Osteocyte (in vitro differentiated cells): Measurements from ENCODE around the gene PPP2CA. TPM values are rescaled to one million over a fixed set of nuclear protein-coding genes. Genes with fewer than 3 reads are reported as not detected.

Source experiments
- DNase-seq: peaks from one replicate; pipeline ENCODE4 v3.0.0; 2021; ENCODE audit warnings: mixed read lengths; ENCODE audit not compliant: unreplicated experiment; ENCODE audit errors: extremely low spot score
- H3K27ac Mint-ChIP-seq: one replicate; pipeline ENCODE4 v1.8.0; 2021; ENCODE audit warnings: mild to moderate bottlenecking, mixed read lengths; ENCODE audit not compliant: unreplicated experiment
- H3K27me3 Mint-ChIP-seq: one replicate; pipeline ENCODE4 v1.8.0; 2021; ENCODE audit warnings: mixed read lengths; ENCODE audit not compliant: unreplicated experiment
- H3K36me3 Mint-ChIP-seq: one replicate; pipeline ENCODE4 v1.8.0; 2021; ENCODE audit warnings: mixed read lengths; ENCODE audit not compliant: unreplicated experiment
- H3K4me1 Mint-ChIP-seq: one replicate; pipeline ENCODE4 v1.8.0; 2021; ENCODE audit warnings: mixed read lengths; ENCODE audit not compliant: unreplicated experiment
- H3K4me3 Mint-ChIP-seq: one replicate; pipeline ENCODE4 v1.8.0; 2021; ENCODE audit warnings: mild to moderate bottlenecking, moderate library complexity, mixed read lengths; ENCODE audit not compliant: unreplicated experiment
- H3K9me3 Mint-ChIP-seq: one replicate; pipeline ENCODE4 v1.8.0; 2021; ENCODE audit warnings: mixed read lengths; ENCODE audit not compliant: unreplicated experiment
- total RNA-seq: library from RNA; stranded (reverse); gene quantifications from 2 replicates; pipeline ENCODE4 v1.2.1, GENCODE V29; 2021
- TF ChIP-seq, protein P1 (sequence below): fragments of 200-600 bp; sonication (generic); IDR thresholded peaks from 2 replicates; pipeline ENCODE4 v1.5.0; 2021; ENCODE audit warnings: antibody characterized with exemption, mild to moderate bottlenecking, moderate library complexity

PPP2CA gene
- total RNA-seq, 1 donor from 2014 or later, result 117 TPM

DNA sequence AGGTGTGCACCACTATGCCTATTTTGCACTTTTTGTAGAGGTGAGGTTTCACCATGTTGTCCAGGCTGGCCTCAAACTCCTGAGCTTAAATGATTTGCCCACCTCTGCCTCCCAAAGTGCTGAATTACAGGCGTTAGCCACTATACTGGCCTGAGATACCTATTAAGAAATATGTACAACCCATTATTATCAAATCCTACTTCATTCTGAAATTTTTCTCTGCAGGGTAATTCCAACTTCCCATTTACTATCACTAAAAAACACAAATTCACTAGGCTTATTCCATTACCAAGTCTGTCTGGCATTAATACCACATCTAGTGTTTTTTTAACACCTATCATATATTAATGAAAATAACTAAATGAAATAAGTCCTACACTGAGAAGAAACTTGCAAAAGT, 18.2 kb downstream of the PPP2CA start:
- peaks cover 29% of the 10 kb centered on the region for H3K36me3 Mint-ChIP-seq
- no peak overlapping the region for H3K27ac Mint-ChIP-seq
- no peaks in the 10 kb centered on the region for H3K27me3 Mint-ChIP-seq
- H3K9me3 Mint-ChIP-seq, result peaks cover 7% of the 10 kb centered on the region
- peaks cover 23% of the 10 kb centered on the region for H3K4me1 Mint-ChIP-seq
- no peak for DNase-seq
- H3K4me3 Mint-ChIP-seq, result no peak overlapping the region
- TF ChIP-seq, protein P1, sequence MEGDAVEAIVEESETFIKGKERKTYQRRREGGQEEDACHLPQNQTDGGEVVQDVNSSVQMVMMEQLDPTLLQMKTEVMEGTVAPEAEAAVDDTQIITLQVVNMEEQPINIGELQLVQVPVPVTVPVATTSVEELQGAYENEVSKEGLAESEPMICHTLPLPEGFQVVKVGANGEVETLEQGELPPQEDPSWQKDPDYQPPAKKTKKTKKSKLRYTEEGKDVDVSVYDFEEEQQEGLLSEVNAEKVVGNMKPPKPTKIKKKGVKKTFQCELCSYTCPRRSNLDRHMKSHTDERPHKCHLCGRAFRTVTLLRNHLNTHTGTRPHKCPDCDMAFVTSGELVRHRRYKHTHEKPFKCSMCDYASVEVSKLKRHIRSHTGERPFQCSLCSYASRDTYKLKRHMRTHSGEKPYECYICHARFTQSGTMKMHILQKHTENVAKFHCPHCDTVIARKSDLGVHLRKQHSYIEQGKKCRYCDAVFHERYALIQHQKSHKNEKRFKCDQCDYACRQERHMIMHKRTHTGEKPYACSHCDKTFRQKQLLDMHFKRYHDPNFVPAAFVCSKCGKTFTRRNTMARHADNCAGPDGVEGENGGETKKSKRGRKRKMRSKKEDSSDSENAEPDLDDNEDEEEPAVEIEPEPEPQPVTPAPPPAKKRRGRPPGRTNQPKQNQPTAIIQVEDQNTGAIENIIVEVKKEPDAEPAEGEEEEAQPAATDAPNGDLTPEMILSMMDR, result no peak

DNA sequence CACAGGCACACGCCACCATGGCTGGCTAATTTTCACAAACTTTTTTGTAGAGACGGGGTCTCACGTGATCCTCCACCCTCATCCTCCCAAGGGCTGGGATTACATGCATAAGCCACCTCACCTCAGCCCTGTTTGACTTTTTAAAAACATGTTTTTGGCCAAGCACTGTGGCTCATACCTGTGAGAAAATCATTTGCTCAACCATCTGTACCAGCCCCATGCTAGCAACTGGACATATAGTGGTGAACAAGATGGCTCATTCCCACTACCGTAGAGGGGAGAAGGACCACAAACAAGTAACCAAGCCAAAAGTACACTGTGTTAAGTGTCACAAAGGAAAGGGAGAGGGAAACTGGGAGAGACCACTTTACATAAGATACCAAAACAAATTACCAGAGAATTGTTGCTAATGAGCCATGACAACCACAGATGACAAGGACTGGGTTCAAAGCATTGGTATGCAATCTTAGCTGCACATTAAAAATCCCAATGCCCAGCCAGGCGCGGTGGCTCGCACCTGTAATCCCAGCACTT, 19.2 kb downstream of the PPP2CA start:
- no peaks in the 10 kb centered on the region for H3K27me3 Mint-ChIP-seq
- no peak overlapping the region for H3K4me3 Mint-ChIP-seq
- TF ChIP-seq, protein P1, result no peak
- H3K4me1 Mint-ChIP-seq, result peaks cover 20% of the 10 kb centered on the region
- H3K27ac Mint-ChIP-seq, result no peak overlapping the region
- H3K9me3 Mint-ChIP-seq, result no peaks in the 10 kb centered on the region
- no peak for DNase-seq
- H3K36me3 Mint-ChIP-seq, result peaks cover 34% of the 10 kb centered on the region

GRCh38 chr5:134204575-134204974, 21.3 kb downstream of the PPP2CA start:
- TF ChIP-seq, protein P1, result no peak
- Mint-ChIP-seq H3K36me3 (peaks cover 51% of the 10 kb centered on the region), H3K4me3 (no peak overlapping the region), H3K9me3 (no peaks in the 10 kb centered on the region), H3K27ac (no peak overlapping the region), H3K4me1 (peaks cover 15% of the 10 kb centered on the region), H3K27me3 (no peaks in the 10 kb centered on the region)
- DNase-seq, result peak; percentile 8

DNA sequence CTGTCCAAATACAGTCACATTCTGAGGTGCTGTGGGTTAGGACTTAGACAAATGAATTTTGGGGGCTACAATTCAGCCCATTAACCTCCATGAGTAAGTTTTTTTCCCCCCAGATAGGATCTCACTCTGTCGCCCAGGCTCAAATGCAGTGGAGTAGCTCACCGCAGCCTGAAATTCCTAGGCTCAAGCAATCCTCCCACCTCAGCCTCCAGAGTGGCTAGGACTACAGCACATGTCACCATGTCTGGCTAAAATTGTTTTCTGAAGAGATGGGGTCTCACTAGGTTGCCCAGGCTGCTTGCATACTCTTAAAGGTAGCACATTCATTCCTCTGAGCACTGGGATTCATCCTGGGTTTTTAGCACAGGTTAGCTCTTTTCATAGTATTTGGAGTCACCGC, 22.2 kb downstream of the PPP2CA start:
- no peaks in the 10 kb centered on the region for H3K9me3 Mint-ChIP-seq
- no peaks in the 10 kb centered on the region for H3K27me3 Mint-ChIP-seq
- H3K4me3 Mint-ChIP-seq, result no peak overlapping the region
- TF ChIP-seq, protein P1, result no peak
- H3K27ac Mint-ChIP-seq, result no peak overlapping the region
- no peak for DNase-seq
- peaks cover 7% of the 10 kb centered on the region for H3K4me1 Mint-ChIP-seq
- peaks cover 60% of the 10 kb centered on the region for H3K36me3 Mint-ChIP-seq

DNA sequence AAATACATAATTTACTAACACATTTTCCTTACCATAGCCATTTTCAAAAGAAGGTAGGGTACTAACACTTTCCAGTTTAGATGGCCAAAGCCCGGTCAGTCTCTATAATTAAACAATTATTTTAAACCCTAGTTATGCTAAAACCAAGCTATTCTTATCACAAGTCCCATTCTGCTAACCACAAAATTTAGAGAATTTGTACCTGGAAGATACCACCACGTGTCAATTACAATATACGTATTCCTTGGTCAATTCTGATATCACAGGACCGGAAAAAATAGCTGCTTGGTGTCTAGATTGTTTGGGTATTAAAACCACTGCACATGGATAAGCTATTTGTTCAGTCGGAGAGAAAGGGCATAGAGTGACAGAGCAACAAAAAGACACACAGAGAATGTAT, 30.2 kb downstream of the PPP2CA start:
- Mint-ChIP-seq H3K9me3 (no peaks in the 10 kb centered on the region), H3K4me1 (no peaks in the 10 kb centered on the region), H3K27me3 (no peaks in the 10 kb centered on the region), H3K27ac (no peak overlapping the region), H3K4me3 (no peak overlapping the region), H3K36me3 (peaks cover 48% of the 10 kb centered on the region)
- DNase-seq, result no peak
- TF ChIP-seq, protein P1, result no peak
